ENCODE results near the gene PDE4B.
"Not testable (repeated sequence)": the region's sequence is repeated elsewhere in the genome, so short reads cannot be mapped to it uniquely, and the experiment has no call there.

Gene PDE4B

GRCh38 chr1:66413136-66413837 lies 620.6 kb downstream of the PDE4B start:
- Histone ChIP-seq H3K36me3 (no peaks in the 10 kb centered on the region), H3K4me3 (ENCODE audit: low read depth, low read length) (no peak overlapping the region), H3K9me3 (no peaks in the 10 kb centered on the region), H3K27me3 (no peaks in the 10 kb centered on the region), H3K4me1 (no peaks in the 10 kb centered on the region)
- no peak for DNase-seq
- TF ChIP-seq, protein P1, sequence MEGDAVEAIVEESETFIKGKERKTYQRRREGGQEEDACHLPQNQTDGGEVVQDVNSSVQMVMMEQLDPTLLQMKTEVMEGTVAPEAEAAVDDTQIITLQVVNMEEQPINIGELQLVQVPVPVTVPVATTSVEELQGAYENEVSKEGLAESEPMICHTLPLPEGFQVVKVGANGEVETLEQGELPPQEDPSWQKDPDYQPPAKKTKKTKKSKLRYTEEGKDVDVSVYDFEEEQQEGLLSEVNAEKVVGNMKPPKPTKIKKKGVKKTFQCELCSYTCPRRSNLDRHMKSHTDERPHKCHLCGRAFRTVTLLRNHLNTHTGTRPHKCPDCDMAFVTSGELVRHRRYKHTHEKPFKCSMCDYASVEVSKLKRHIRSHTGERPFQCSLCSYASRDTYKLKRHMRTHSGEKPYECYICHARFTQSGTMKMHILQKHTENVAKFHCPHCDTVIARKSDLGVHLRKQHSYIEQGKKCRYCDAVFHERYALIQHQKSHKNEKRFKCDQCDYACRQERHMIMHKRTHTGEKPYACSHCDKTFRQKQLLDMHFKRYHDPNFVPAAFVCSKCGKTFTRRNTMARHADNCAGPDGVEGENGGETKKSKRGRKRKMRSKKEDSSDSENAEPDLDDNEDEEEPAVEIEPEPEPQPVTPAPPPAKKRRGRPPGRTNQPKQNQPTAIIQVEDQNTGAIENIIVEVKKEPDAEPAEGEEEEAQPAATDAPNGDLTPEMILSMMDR (IDR thresholded peaks at IDR 0.05; ENCODE audit: low read depth, low read length): no peak

DNA sequence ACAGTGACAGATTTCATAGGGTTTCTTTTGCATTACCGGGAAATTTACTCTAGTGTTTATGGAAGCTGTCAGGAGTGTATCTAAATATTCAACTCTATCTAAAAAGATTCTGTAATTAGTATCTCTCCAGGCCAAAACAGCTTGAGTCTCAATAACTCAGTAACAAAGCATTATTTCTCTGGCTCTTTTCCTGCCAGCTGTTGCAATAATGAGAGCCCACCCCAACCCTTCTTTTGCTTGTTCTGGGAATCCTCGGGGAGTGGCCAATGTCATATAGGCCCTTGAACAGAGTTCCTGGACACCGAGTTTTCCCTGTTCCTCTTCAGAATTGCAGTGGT lies 621.1 kb downstream of the PDE4B start:
- TF ChIP-seq, protein P1 (IDR thresholded peaks at IDR 0.05; ENCODE audit: low read depth, low read length): no peak
- H3K4me3 ChIP-seq (ENCODE audit: low read depth, low read length): no peak overlapping the region
- DNase-seq: no peak
- H3K27me3 ChIP-seq: no peaks in the 10 kb centered on the region
- no peaks in the 10 kb centered on the region for H3K9me3 ChIP-seq
- no peaks in the 10 kb centered on the region for H3K4me1 ChIP-seq
- H3K36me3 ChIP-seq: no peaks in the 10 kb centered on the region

- DNase-seq: no peak
Measured at GRCh38 chr1:66415281-66415680, 622.6 kb downstream of the PDE4B start.

GRCh38 chr1:66415866-66416265 lies 623.2 kb downstream of the PDE4B start:
- H3K27me3 ChIP-seq: no peaks in the 10 kb centered on the region
- no peak for DNase-seq
- H3K36me3 ChIP-seq: no peaks in the 10 kb centered on the region
- H3K9me3 ChIP-seq: no peaks in the 10 kb centered on the region
- H3K4me1 ChIP-seq: no peaks in the 10 kb centered on the region
- TF ChIP-seq, protein P1 (IDR thresholded peaks at IDR 0.05; ENCODE audit: low read depth, low read length): no peak
- H3K4me3 ChIP-seq (ENCODE audit: low read depth, low read length): no peak overlapping the region

More at GRCh38 chr1:66415281-66415680, 622.6 kb downstream of the PDE4B start:
- H3K27me3 ChIP-seq: no peaks in the 10 kb centered on the region
- H3K9me3 ChIP-seq: no peaks in the 10 kb centered on the region
- TF ChIP-seq, protein P1 (IDR thresholded peaks at IDR 0.05; ENCODE audit: low read depth, low read length): no peak
- no peaks in the 10 kb centered on the region for H3K4me1 ChIP-seq
- H3K36me3 ChIP-seq: no peaks in the 10 kb centered on the region
- no peak overlapping the region for H3K4me3 ChIP-seq (ENCODE audit: low read depth, low read length)

GRCh38 chr1:66416295-66416694 lies 623.6 kb downstream of the PDE4B start:
- no peak overlapping the region for H3K4me3 ChIP-seq (ENCODE audit: low read depth, low read length)
- no peak for DNase-seq
- no peaks in the 10 kb centered on the region for H3K36me3 ChIP-seq
- no peaks in the 10 kb centered on the region for H3K27me3 ChIP-seq
- H3K9me3 ChIP-seq: no peaks in the 10 kb centered on the region
- no peaks in the 10 kb centered on the region for H3K4me1 ChIP-seq
- TF ChIP-seq, protein P1 (IDR thresholded peaks at IDR 0.05; ENCODE audit: low read depth, low read length): no peak

DNA sequence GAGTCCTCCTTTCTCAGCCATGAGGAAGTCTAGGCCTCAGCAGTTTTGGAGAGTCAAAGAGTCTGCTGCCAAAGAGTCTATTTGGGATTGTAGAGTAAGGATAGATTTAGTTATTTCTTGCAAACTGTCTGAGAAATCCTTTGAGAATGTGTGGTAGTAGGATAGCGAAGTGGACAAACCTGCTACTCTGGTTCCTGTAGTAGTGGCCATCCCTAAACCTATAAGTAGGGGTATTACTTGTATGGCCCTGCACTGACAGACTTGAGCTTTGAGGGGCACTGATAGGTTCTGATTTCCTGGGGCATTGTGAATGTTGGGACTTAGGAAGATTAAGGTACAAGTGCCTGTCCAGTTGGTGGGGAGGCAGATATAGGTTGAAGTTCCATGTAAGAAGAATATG lies 625.3 kb downstream of the PDE4B start:
- H3K4me1 ChIP-seq: no peaks in the 10 kb centered on the region
- H3K27me3 ChIP-seq: no peaks in the 10 kb centered on the region
- TF ChIP-seq, protein P1 (IDR thresholded peaks at IDR 0.05; ENCODE audit: low read depth, low read length): no peak
- no peak for DNase-seq
- H3K36me3 ChIP-seq: no peaks in the 10 kb centered on the region
- H3K9me3 ChIP-seq: no peaks in the 10 kb centered on the region
- no peak overlapping the region for H3K4me3 ChIP-seq (ENCODE audit: low read depth, low read length)

GRCh38 chr1:66420171-66420570 lies 627.5 kb downstream of the PDE4B start:
- not testable (repeated sequence) for H3K27me3 ChIP-seq; H3K4me1 ChIP-seq; DNase-seq; H3K36me3 ChIP-seq; H3K4me3 ChIP-seq (ENCODE audit: low read depth, low read length); H3K9me3 ChIP-seq

- H3K4me3 ChIP-seq (ENCODE audit: low read depth, low read length); H3K27me3 ChIP-seq; DNase-seq; H3K36me3 ChIP-seq; H3K4me1 ChIP-seq; H3K9me3 ChIP-seq: not testable (repeated sequence)
Measured at GRCh38 chr1:66420906-66421305, 628.2 kb downstream of the PDE4B start.

Data from BE2C (cell line).